Stimulated activated CD8-positive, alpha-beta memory T cell treated with anti-CD3 and anti-CD28 coated beads, Interleukin-7, amount 100 ng/mL, for 1 hour (primary cell): Measurements from ENCODE around the gene SLC43A3.

Source experiments
- DNase-seq, 2 donors: peaks; one replicate each; pipeline ENCODE4 v3.0.0-alpha.2; 2020; ENCODE audit warnings: low read depth in 2 of 2

SLC43A3 gene

DNA sequence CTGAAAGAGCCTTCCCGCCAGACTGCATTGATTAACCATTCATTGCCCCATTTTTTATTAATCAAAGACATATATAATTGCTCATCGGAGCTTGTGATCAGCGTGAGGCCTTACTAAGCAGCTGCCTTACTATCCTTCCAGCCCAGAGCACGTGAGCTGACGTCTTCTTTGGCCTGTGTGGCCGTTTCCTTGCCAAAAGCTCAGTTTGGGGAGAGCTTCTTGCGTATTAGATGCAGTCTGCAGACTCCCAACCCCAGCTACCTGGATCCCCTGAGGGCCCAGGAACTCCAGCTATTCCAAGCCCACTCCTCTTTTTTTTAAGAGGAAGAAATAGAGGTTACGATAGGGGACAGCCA lies 784 bp upstream of the SLC43A3 start:
- no peak for DNase-seq

DNA sequence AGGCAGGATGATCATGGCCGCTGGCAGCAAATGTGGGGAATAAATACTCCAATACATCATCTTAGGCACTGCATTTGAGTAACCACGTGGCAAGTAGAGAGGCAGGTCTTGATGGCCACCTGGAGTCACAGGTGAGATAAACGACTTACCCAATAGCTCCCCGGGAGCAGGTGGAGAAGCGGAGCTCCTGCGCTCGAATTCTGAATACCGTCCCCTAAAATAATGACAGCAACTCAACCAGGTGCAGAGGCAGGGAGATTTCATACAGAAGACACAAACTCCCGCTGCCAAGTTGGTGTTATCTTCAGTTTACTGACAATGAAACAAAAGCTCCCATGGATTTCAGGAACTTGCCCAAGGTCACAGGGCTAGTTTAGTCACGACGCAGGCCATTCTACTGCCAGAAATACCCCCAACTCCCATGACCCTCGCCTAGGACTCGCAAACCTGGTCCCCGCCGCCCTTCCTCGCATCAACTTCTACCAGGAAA lies 437 bp downstream of the SLC43A3 start:
- DNase-seq = no peak

DNA sequence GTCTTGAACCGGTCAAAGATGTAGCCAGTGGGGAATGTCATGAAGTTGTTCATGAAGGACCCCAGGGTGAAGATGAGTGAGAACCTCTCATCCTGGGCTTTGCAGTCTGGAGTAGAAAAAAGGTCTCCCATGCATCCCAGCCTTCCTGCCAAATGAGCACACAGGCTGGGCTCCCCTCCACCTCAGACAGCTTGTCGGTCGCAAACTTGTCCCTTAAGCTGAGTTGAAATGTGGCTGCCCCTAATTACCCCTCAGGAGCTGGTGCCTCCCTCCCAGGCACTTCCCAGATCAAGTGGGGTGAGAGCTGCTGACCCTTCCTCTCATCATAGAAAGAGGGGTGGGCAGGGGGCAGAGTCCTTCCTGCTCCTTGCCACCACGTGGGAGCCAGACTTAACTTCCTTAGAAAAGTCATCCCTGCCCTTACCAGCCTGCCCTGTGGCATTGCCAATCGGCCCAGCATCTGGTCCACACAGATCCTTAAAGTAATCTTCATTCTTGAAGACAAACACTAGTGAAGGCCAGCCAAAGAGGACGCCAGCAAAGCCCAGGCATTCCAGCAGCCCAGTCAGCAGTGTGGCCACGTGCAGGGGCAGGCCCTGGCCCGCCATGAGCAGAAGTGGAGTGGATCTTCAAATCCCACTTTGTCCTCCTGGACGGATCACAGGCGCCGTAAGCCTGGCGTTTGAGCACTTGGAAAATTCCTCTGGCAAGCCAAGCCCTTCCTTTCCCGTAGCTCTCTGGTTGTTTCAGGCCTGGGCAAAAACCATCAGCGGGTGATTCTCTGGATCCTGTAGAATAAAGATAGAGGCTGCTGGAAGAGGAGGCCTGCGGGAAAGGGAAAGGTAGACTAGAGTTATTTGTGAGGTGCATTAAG lies 1.1 kb downstream of the SLC43A3 start:
- no peak for DNase-seq

DNA sequence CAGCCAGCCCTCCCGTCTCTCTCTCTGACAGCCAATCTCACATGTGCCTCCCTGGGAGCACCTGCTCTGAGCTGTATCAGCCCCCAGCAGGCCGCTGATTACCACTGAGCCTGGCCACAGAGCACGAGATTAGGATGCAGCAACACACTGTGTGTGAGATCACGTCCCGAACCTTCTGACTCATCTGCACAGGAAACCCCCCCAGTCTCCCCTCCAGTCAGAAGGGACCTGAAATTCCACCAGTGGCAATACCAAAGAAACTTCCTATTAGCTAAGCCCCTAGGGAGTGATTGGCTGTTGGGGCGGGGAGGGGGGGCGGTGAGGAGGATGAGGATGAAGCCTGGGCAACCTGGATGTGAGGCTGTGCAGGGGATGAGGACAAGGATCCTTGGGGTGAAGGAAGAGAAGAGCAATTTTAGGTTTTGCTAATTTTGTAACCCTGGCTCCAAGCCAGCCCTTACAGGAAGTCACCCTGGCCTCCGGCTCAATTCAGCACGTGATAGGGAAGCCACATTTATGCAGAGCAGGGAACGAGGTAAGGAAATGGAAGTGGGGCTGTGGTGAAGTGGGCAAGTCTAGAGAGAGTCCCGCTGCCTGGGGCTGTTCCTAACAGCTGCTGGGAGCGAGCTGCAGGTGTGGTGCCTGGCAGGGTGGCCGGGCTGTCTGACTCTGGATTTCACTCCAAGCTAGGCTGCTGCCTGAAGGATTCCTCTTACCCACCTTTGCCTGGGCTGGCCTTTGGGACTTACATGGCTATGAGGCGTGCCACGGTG lies 1.9 kb downstream of the SLC43A3 start:
- DNase-seq = peak; percentile 66 to 70

DNA sequence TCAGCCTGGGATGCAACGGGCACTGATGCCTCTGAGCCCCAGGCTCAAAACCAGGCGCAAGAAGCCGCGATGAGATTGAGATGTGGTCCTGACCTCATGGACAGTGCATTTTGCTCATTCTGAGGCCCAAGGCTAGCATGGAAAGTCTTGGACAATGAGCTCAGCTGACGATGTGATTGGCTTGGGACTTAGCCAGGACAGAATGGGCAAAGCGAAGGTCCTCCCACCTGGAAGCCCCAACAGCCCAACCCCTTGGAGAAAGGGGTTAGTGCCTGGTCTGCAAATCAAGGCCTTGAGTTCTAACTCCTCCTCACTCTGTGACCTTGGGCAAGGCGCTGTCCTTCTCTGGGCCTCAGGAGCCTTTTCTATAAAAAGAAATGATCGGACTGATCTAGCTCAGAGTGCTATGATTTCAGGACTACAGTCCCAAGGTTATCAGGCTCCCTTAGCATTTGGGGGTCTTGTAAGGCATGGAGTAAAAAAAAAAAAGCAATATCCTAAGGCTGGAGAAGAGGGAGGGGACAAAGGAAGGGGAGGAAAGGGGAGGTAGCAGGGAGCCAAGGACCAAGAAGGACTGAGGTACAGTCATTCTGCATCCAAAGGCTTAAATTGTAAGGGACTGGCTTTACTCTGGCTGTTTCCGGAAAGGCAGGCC lies 2.7 kb downstream of the SLC43A3 start:
- no peak for DNase-seq

DNA sequence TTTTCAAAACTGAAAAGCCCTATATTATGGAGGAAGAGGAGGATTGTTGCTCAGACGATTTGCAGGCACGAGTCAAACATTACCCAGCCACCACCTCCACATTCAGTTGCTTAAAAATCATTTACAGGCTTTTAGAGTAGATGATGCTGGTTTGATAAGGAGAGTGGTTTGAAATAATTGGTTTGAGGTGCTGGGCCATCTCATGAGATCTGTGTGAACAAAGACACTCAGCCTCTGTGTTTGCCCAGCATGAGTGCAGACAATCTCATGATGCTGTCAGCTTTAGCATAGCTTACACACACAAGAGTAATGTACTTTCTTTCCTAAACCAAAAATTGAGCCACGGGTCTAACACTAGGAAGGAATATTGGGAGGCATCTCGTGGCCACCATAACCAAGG lies 4.3 kb downstream of the SLC43A3 start:
- DNase-seq = no peak

DNA sequence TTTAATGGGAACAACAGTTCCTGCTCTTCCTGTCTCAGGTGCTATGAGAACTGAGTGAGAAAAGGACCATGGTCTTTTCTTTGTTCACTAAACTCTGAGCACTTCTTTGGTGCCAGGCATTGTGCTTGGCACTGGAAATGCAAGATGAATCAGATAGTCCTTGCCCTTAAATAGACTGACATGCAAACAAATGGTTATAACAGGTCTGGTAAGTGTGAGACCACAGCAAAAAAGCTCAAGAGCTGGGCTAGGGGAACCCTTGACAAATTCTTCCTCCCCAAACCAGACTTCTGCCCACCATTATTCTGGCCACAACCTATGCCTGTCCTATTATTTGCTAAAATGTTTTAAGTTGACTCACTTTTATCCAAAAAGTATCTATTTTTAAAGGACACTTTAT lies 5.1 kb downstream of the SLC43A3 start:
- no peak for DNase-seq

DNA sequence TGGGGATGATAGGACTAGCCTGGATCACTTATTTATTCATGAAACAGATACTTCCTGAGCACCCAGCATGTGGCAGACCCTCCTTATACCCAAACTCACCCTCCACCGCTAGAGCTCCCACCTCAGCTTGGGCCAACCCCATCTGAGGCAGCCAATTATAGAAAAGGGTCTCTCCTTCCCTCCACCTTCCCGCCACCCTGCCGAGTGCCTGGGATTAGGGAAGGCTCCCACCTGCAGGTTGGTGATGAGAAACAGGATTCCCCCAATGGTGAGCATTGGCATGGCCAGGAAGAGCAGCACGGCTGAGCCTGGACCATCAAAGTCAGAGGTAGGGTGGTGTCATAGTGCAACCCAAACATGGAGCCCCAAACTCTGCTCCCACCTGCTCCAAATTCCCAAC lies 5.9 kb downstream of the SLC43A3 start:
- no peak for DNase-seq

DNA sequence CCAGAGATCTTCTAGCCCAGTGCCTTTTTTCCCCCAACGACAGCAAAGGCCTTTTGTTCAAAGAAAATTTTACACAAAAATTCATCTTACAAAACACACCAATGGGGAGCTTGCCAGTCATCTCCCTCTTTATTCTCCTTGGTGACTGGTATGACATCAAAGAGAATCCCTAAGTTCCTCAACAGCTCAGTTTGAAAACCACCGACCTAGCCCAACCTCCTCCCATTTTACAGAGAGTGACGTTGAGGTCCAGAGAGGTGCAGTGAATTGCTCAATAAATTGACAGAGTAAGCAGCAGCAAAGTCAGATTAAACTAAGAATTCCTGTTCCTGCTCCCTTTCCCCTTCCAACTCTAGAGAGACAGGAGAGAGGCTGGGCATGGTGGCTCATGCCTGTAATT lies 7.8 kb downstream of the SLC43A3 start:
- no peak for DNase-seq

DNA sequence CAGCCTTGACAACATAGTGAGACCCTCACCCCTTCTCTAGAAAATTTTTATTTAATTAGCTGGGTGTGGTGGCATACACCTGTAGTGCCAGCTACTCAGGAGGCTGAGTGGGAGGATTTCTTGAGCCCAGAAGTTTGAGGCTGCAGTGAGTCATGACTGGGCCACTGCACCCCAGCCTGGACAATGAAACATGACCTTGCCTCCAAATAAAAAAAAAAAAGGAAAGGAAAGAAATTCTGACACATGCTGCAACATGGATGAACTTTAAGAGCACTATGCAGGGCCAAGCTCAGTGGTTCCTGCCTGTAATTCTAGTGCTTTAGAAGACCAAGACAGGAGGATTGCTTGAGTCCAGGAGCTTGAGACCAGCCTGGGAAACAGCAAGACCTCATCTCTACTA lies 8.8 kb downstream of the SLC43A3 start:
- DNase-seq = no peak

DNA sequence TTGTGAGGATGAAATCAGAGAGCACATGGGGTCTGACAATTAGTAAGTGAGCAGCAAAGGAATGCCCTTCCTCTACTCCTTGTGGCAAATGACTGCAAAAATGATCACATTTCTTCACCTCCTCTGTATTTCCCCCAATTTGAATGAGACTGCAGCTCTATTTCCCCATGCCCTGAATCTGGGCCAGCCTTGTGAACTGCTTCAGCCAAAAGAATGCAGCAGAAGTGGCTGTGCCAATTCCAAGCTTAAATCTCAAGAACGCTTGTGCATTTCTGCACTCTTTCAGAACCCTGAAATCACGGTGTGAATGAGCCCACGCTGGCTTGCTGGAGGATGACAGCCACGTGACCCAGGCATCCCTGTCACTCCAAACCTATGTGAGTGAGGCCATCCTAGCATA lies 9.9 kb downstream of the SLC43A3 start:
- DNase-seq = no peak

DNA sequence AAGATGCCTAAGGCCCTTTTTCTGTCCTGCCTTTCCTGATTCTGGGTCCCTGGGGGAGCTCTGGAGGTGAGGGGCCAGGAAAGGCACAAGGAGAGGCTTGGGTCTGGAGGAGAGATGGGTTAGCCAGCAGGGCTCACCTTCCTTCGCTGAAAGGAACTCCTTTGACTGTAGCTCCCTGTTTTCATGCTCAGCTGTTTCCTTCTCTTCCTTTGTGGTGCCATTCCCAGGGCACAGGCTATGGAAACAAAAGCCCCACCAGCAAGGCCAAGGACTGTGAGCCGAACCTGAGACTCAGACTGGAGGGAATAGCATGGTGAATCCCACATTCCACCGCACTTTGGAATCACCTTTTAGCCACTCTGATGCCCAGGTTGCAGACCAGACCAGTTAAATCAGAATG lies 10.5 kb downstream of the SLC43A3 start:
- no peak for DNase-seq

DNA sequence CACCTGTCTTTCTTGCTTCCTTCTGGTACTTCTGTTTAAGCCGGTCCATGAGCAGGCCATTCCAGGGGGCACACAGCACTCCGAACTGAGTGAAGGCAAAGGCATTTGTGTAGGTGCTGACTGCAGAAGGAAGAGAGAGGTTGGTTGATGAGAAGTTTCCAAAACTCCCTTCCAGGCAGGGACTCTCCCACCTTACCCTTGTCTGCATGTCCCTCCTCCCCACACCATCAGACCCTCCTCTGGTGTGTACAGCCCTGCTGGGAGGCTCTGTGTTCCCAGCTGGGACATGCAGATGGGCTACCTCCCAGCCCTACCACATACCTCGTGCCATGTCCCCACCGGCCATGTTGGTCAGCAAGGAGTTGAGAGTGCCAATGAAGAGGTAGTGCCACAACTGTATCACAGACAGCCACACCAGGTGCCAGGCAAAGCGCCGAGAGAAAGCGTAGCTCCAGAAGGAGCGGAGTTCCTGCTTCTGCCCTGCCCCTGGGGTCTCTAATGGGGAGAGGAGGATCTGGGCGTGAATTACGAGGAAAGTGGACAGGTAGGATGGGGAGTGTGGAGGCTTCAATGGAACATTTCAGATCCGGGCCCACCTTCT lies 12.2 kb downstream of the SLC43A3 start:
- DNase-seq = no peak

DNA sequence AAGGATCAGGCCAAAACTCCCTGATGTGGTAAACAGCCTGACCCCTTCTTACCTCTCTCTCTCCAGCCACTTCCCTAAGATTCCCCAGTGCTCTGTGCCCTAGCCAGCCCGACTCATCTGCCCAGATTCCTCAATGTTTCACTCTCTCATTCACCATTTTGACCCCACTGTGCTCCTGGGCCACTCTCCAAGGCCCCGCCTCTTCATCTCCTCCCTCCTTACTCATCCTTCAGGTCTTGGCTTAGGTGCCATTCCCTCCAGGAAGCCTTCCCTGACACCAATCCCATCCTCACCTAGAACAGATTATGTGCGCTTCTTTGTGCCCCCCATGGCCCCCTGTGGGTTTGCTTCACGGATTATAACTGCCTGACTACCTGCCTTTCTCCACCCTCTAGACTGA lies 13.2 kb downstream of the SLC43A3 start:
- no peak for DNase-seq

DNA sequence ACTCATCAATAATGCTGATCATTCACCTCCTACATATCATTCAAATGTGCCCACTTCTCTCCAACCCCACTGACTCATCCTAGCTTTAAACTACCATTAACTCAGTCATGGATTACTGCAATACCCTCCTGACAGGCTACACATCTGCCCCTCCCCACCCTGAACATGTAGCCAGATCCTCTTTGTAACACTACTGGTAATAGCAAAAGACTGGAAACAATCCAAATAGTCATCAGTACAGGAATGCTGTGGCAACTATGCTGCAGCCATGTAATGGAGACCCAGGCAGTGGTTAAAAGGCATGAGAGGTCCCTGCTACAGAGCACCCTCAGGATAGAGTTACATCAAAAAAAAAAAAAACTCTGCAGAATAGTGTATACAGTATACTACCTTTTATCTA lies 16.6 kb downstream of the SLC43A3 start:
- no peak for DNase-seq

DNA sequence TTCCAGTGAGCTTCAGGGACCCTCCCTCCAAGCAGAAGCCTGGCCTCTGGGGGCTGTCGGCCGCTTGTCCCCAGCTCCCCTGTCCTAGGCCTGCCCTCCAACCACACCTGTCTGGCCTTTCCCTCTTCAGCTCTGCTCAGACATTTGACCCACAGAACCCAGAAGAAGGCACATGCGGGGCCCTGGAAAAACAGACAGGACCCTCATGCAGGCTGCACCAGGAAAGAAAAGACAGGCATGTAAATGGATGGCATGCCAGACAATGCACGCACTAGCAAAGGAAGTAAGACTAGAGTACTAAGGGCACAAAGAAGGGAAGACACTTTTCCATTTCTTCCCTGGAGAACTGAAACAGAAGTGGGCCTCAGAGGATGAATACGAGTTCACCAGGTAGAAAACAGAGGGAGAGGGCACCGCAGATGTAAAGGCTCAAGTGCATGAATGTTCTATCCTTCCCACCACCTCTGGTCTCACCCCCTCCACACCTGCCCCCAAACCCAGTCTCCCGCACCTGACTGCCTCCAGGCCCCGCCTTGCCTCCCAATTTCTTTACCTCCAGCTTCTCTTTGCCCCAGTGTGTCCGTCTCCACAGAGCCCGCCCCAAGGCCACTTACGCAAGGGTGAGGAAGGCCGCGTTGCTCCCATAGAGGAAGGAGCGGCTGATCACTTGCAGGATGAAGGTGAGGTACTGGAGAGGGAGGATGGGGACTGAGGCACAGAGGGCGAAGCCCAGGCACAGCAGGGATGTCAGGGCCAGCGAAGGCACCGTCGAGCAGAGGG lies 17.4 kb downstream of the SLC43A3 start:
- no peak for DNase-seq

DNA sequence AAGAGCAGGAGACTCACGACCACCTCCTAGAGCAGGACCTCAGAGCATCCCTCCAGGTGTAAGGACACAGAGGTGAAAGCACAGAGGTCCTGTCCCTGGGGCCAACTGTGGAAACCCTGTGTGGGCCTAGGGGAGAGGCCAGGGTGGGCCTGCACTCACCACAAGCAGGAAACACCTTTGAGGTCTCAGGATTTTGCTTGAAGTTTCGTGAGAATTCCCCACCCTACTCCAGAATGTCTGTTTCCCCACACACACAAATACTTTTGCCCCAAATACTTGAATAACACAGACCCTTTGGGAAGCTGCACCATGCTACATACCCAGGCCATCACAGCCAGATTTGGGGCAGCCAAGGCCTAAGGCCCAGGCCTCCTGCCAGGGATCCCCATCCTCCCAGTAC lies 18.1 kb downstream of the SLC43A3 start:
- DNase-seq = no peak

DNA sequence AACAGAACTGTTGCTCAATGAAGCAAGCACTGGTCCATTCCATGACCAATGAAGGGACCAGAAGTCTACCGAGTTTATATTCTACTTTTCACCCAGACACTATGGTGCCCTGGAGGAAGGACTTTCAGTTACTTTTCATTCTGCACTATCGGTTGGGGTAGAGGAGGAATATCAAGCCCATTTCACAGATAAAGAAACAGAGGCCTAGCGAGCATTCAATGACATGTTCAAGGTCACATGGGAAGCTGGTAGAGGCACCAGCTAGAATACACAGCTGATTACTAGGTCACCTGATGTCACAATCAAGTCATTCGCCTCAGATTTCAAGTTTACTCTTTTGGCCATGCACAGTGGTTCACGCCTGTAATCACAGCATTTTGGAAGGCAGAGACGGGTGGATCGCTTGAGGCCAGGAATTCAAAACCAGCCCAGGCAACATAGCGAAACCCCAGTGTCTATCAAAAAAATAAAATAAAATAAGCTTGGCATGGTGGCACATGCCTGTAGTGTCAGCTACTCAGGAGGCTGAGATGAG lies 18.9 kb downstream of the SLC43A3 start:
- no peak for DNase-seq

DNA sequence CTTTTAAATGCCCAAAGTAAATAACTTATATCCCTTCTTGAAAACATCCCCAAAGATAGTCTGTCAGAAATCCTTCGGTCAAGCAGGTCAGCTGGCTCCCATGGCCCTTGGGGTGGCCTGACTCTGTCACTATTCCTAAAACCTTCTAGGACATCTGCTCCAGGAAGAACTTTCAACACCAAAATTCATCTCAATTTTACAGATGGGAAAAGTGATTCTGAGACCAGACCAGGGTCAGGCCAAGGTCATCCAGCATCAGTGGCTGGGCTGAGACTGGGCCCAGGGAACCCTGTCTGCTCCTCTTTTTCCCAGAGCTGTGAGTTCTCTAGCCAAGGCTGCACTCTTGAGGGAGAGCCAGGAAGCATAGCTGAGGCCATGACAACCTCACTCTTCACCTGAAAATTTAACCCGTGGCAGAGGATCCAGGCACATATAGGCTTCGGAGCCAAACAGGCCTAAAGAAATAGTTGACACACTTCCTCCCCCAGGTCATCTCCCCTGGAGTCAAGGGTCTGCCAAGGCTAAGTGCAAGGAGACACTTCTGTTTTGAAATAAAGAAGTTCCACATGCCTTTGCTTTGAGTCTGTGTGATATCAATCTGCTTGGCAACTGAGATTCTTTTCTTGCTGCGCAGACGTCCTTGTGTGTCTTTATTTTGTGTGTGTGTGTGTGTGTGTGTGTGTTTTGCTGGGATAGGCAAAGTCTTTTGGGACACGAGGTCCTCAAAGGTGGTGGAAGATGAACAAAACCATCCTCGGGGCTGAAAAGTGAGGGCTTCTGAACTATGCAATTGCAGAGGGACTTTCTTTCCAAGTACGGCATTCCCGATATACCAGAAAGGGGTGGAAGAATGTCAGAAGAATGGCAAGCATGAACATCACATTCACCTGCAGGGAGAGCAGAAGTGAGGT lies 19.7 kb downstream of the SLC43A3 start:
- DNase-seq = no peak

DNA sequence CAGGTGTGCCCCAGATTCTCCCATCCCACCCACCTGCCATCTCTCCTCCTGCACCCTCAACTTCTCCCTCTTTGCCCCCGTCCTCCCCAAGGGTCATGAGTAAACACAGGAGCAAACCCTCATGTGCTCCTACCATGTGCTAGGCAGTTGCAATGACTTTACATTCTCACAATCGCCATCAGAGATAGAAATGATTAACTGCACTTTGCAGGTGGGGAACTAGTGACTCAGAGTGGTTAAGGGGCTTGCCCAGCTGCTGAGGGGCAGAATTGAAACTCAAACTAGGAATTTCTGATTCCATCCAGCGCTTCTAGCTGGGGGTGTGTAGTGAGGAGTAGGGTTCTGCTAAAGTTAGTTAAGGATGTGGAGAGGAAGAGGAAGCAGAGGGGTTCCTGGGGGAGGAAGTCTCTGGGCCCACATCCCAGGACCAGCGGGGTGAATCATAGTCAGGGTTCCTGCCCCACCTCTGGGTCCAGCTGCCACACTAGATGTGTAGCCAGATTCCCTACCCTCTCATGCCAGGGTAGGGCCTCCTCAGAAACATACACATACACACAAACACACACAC lies 20.5 kb downstream of the SLC43A3 start:
- DNase-seq = no peak
